ENCODE data around the gene PLA2G4E. TPM values are rescaled to one million over a fixed set of nuclear protein-coding genes. Genes with fewer than 3 reads are reported as not detected.

The PLA2G4E gene
- polyA plus RNA-seq, 4 donors, result 0.13 to 0.80 TPM; not detected in 2

- DNase-seq, result no peak
- Histone ChIP-seq H3K27me3 (ENCODE audit: control insufficient read depth in 3 of 3, insufficient read depth in 3 of 3, low read length in 3 of 3) (no peaks in the 10 kb centered on the region), H3K36me3 (ENCODE audit: control insufficient read depth in 3 of 3, insufficient read depth in 2 of 3, low read depth in 1 of 3, low read length in 3 of 3) (no peaks in the 10 kb centered on the region), H3K9me3 (ENCODE audit: control insufficient read depth in 2 of 2, insufficient read depth in 1 of 2, low read depth in 1 of 2, low read length in 1 of 2) (peaks cover 0 to 17% of the 10 kb centered on the region in 2 donors), H3K4me1 (ENCODE audit: control insufficient read depth in 3 of 3, insufficient read depth in 2 of 3, low read depth in 1 of 3, low read length in 2 of 3) (no peaks in the 10 kb centered on the region), H3K4me3 (ENCODE audit: low read depth in 1 of 3, low read length in 3 of 3) (no peak overlapping the region), H3K27ac (ENCODE audit: low read depth in 1 of 3, low read length in 2 of 3) (no peak overlapping the region)
- FAIRE-seq, result no peak
- WGBS, 3 donors, result 39 to 57% (median 47%) methylated on average over 6 of the region's 6 CpGs
Measured at GRCh38 chr15:42018306-42019224, 2.3 kb downstream of the PLA2G4E start.

GRCh38 chr15:42016971-42017370 lies 3.9 kb downstream of the PLA2G4E start:
- Histone ChIP-seq H3K9me3 (ENCODE audit: control insufficient read depth in 2 of 2, insufficient read depth in 1 of 2, low read depth in 1 of 2, low read length in 1 of 2) (peaks cover 0 to 4% of the 10 kb centered on the region in 2 donors), H3K4me1 (ENCODE audit: control insufficient read depth in 3 of 3, insufficient read depth in 2 of 3, low read depth in 1 of 3, low read length in 2 of 3) (peaks cover 0 to 13% (median 1%) of the 10 kb centered on the region in 3 donors), H3K27me3 (ENCODE audit: control insufficient read depth in 3 of 3, insufficient read depth in 3 of 3, low read length in 3 of 3) (no peaks in the 10 kb centered on the region), H3K36me3 (ENCODE audit: control insufficient read depth in 3 of 3, insufficient read depth in 2 of 3, low read depth in 1 of 3, low read length in 3 of 3) (no peaks in the 10 kb centered on the region), H3K4me3 (ENCODE audit: low read depth in 1 of 3, low read length in 3 of 3) (no peak overlapping the region), H3K27ac (ENCODE audit: low read depth in 1 of 3, low read length in 2 of 3) (no peak overlapping the region)
- WGBS, 3 donors, result 79 to 87% (median 79%) methylated on average over 6 of the region's 6 CpGs
- FAIRE-seq (no peak), DNase-seq (no peak)

- Histone ChIP-seq H3K9me3 (ENCODE audit: control insufficient read depth in 2 of 2, insufficient read depth in 1 of 2, low read depth in 1 of 2, low read length in 1 of 2) (no peaks in the 10 kb centered on the region), H3K4me1 (ENCODE audit: control insufficient read depth in 3 of 3, insufficient read depth in 2 of 3, low read depth in 1 of 3, low read length in 2 of 3) (peaks cover 0 to 39% (median 2%) of the 10 kb centered on the region in 3 donors), H3K4me3 (ENCODE audit: low read depth in 1 of 3, low read length in 3 of 3) (no peak overlapping the region), H3K36me3 (ENCODE audit: control insufficient read depth in 3 of 3, insufficient read depth in 2 of 3, low read depth in 1 of 3, low read length in 3 of 3) (no peaks in the 10 kb centered on the region), H3K27me3 (ENCODE audit: control insufficient read depth in 3 of 3, insufficient read depth in 3 of 3, low read length in 3 of 3) (no peaks in the 10 kb centered on the region), H3K27ac (ENCODE audit: low read depth in 1 of 3, low read length in 2 of 3) (no peak overlapping the region)
- WGBS, 3 donors, result 95 to 100% (median 97%) methylated on average over 4 of the region's 4 CpGs
- DNase-seq (no peak), FAIRE-seq (no peak)
Measured at GRCh38 chr15:42014406-42014805, 6.4 kb downstream of the PLA2G4E start.

GRCh38 chr15:42012928-42013482 lies 7.8 kb downstream of the PLA2G4E start:
- no peak for FAIRE-seq
- 93 to 96% (median 95%) methylated on average over 10 of the region's 10 CpGs for WGBS, 3 donors

GRCh38 chr15:42012241-42012640 lies 8.6 kb downstream of the PLA2G4E start:
- H3K4me3 ChIP-seq (ENCODE audit: low read depth in 1 of 3, low read length in 3 of 3), result no peak overlapping the region
- DNase-seq, result peak; percentile 80 to 94
- FAIRE-seq, result no peak
- H3K27ac ChIP-seq (ENCODE audit: low read depth in 1 of 3, low read length in 2 of 3), result peak overlapping the region in 2 of 3 donors; percentile 0 to 82
- H3K36me3 ChIP-seq (ENCODE audit: control insufficient read depth in 3 of 3, insufficient read depth in 2 of 3, low read depth in 1 of 3, low read length in 3 of 3), result no peaks in the 10 kb centered on the region
- H3K9me3 ChIP-seq (ENCODE audit: control insufficient read depth in 2 of 2, insufficient read depth in 1 of 2, low read depth in 1 of 2, low read length in 1 of 2), result no peaks in the 10 kb centered on the region
- peaks cover 0 to 39% (median 2%) of the 10 kb centered on the region in 3 donors for H3K4me1 ChIP-seq (ENCODE audit: control insufficient read depth in 3 of 3, insufficient read depth in 2 of 3, low read depth in 1 of 3, low read length in 2 of 3)
- WGBS, 3 donors, result 10 to 43% (median 22%) methylated on average over 2 of the region's 2 CpGs
- no peaks in the 10 kb centered on the region for H3K27me3 ChIP-seq (ENCODE audit: control insufficient read depth in 3 of 3, insufficient read depth in 3 of 3, low read length in 3 of 3)

More at GRCh38 chr15:42012928-42013482, 7.8 kb downstream of the PLA2G4E start:
- Histone ChIP-seq H3K4me3 (ENCODE audit: low read depth in 1 of 3, low read length in 3 of 3) (no peak overlapping the region), H3K9me3 (ENCODE audit: control insufficient read depth in 2 of 2, insufficient read depth in 1 of 2, low read depth in 1 of 2, low read length in 1 of 2) (no peaks in the 10 kb centered on the region), H3K36me3 (ENCODE audit: control insufficient read depth in 3 of 3, insufficient read depth in 2 of 3, low read depth in 1 of 3, low read length in 3 of 3) (no peaks in the 10 kb centered on the region), H3K27ac (ENCODE audit: low read depth in 1 of 3, low read length in 2 of 3) (peak overlapping the region in 1 of 3 donors; percentile 82), H3K4me1 (ENCODE audit: control insufficient read depth in 3 of 3, insufficient read depth in 2 of 3, low read depth in 1 of 3, low read length in 2 of 3) (peaks cover 0 to 39% (median 2%) of the 10 kb centered on the region in 3 donors), H3K27me3 (ENCODE audit: control insufficient read depth in 3 of 3, insufficient read depth in 3 of 3, low read length in 3 of 3) (no peaks in the 10 kb centered on the region)
- DNase-seq, result no peak

- Histone ChIP-seq H3K9me3 (ENCODE audit: control insufficient read depth in 2 of 2, insufficient read depth in 1 of 2, low read depth in 1 of 2, low read length in 1 of 2) (no peaks in the 10 kb centered on the region), H3K27me3 (ENCODE audit: control insufficient read depth in 3 of 3, insufficient read depth in 3 of 3, low read length in 3 of 3) (no peaks in the 10 kb centered on the region), H3K4me3 (ENCODE audit: low read depth in 1 of 3, low read length in 3 of 3) (no peak overlapping the region), H3K36me3 (ENCODE audit: control insufficient read depth in 3 of 3, insufficient read depth in 2 of 3, low read depth in 1 of 3, low read length in 3 of 3) (no peaks in the 10 kb centered on the region), H3K4me1 (ENCODE audit: control insufficient read depth in 3 of 3, insufficient read depth in 2 of 3, low read depth in 1 of 3, low read length in 2 of 3) (peaks cover 0 to 39% (median 2%) of the 10 kb centered on the region in 3 donors), H3K27ac (ENCODE audit: low read depth in 1 of 3, low read length in 2 of 3) (peak overlapping the region in 2 of 3 donors; percentile 55 to 82)
- DNase-seq (peak in 1 of 2 donors; percentile 8), FAIRE-seq (no peak)
- 67 to 95% (median 88%) methylated on average over 7 of the region's 7 CpGs for WGBS, 3 donors
Measured at GRCh38 chr15:42011074-42011473, 9.8 kb downstream of the PLA2G4E start.

GRCh38 chr15:42010434-42010833 lies 10.4 kb downstream of the PLA2G4E start:
- Histone ChIP-seq H3K27me3 (ENCODE audit: control insufficient read depth in 3 of 3, insufficient read depth in 3 of 3, low read length in 3 of 3) (no peaks in the 10 kb centered on the region), H3K4me1 (ENCODE audit: control insufficient read depth in 3 of 3, insufficient read depth in 2 of 3, low read depth in 1 of 3, low read length in 2 of 3) (peaks cover 0 to 39% (median 2%) of the 10 kb centered on the region in 3 donors), H3K36me3 (ENCODE audit: control insufficient read depth in 3 of 3, insufficient read depth in 2 of 3, low read depth in 1 of 3, low read length in 3 of 3) (no peaks in the 10 kb centered on the region), H3K9me3 (ENCODE audit: control insufficient read depth in 2 of 2, insufficient read depth in 1 of 2, low read depth in 1 of 2, low read length in 1 of 2) (no peaks in the 10 kb centered on the region), H3K4me3 (ENCODE audit: low read depth in 1 of 3, low read length in 3 of 3) (no peak overlapping the region), H3K27ac (ENCODE audit: low read depth in 1 of 3, low read length in 2 of 3) (peak overlapping the region in 2 of 3 donors; percentile 55 to 82)
- FAIRE-seq, result no peak
- DNase-seq, result peak in 1 of 2 donors; percentile 62
- 23 to 74% (median 68%) methylated on average over 1 of the region's 1 CpG for WGBS, 3 donors

GRCh38 chr15:42009474-42009873 lies 11.4 kb downstream of the PLA2G4E start:
- Histone ChIP-seq H3K4me1 (ENCODE audit: control insufficient read depth in 3 of 3, insufficient read depth in 2 of 3, low read depth in 1 of 3, low read length in 2 of 3) (peaks cover 0 to 39% (median 2%) of the 10 kb centered on the region in 3 donors), H3K4me3 (ENCODE audit: low read depth in 1 of 3, low read length in 3 of 3) (no peak overlapping the region), H3K36me3 (ENCODE audit: control insufficient read depth in 3 of 3, insufficient read depth in 2 of 3, low read depth in 1 of 3, low read length in 3 of 3) (no peaks in the 10 kb centered on the region), H3K9me3 (ENCODE audit: control insufficient read depth in 2 of 2, insufficient read depth in 1 of 2, low read depth in 1 of 2, low read length in 1 of 2) (no peaks in the 10 kb centered on the region), H3K27ac (ENCODE audit: low read depth in 1 of 3, low read length in 2 of 3) (no peak overlapping the region), H3K27me3 (ENCODE audit: control insufficient read depth in 3 of 3, insufficient read depth in 3 of 3, low read length in 3 of 3) (no peaks in the 10 kb centered on the region)
- FAIRE-seq, result no peak
- DNase-seq, result no peak
- WGBS, 3 donors, result 85 to 95% (median 87%) methylated on average over 5 of the region's 5 CpGs
